WTC11 (cell line): Measurements from ENCODE around the gene CLIP1. TPM values are rescaled to one million over a fixed set of nuclear protein-coding genes. Genes with fewer than 3 reads are reported as not detected.

Experiments used
- ATAC-seq: fragments of 200-7000 bp; cut with Tn5 transposase; 2 replicates; pipeline ENCODE4 v1.10.0; 2021; ENCODE audit warnings: mild to moderate bottlenecking, moderate library complexity
- CTCF ChIA-PET: fragments of 300-600 bp; sonication (Branson Sonifier 250); formaldehyde crosslinking; loops from one replicate; lab custom pipeline; 2021; ENCODE audit warnings: antibody characterized with exemption; lab: Charles Lee
- POLR2A ChIA-PET: fragments of 350-600 bp; sonication (Branson Sonifier 250); formaldehyde crosslinking; loops from one replicate; lab custom pipeline; 2021; ENCODE audit warnings: antibody characterized with exemption; lab: Charles Lee
- DNase-seq: peaks from one replicate; pipeline ENCODE4 v3.0.0; 2021; ENCODE audit warnings: low spot score
- H3K27ac Mint-ChIP-seq: 2 replicates; pipeline ENCODE4 v1.8.0; 2021; ENCODE audit warnings: mixed read lengths
- H3K27me3 Mint-ChIP-seq: 2 replicates; pipeline ENCODE4 v1.8.0; 2021; ENCODE audit warnings: low read depth, mild to moderate bottlenecking, moderate library complexity, mixed read lengths
- H3K36me3 Mint-ChIP-seq: 2 replicates; pipeline ENCODE4 v1.8.0; 2021; ENCODE audit warnings: mixed read lengths
- H3K4me1 Mint-ChIP-seq: 2 replicates; pipeline ENCODE4 v1.8.0; 2022; ENCODE audit warnings: mixed read lengths
- H3K4me3 Mint-ChIP-seq: 2 replicates; pipeline ENCODE4 v1.8.0; 2021; ENCODE audit warnings: mild to moderate bottlenecking, moderate library complexity, mixed read lengths
- H3K9me3 Mint-ChIP-seq: 2 replicates; pipeline ENCODE4 v1.8.0; 2021; ENCODE audit warnings: mixed read lengths
- ATF1 ChIP-seq: sonication (generic); formaldehyde crosslinking; IDR thresholded peaks from 2 replicates; pipeline ENCODE4 v1.8.1; 2023; ENCODE audit warnings: mild to moderate bottlenecking, moderate library complexity, missing genetic modification reagents
- ATF6 ChIP-seq: sonication (generic); formaldehyde crosslinking; IDR thresholded peaks from 2 replicates; pipeline ENCODE4 v1.8.1; 2023; ENCODE audit warnings: mild to moderate bottlenecking, missing genetic modification reagents
- CBFB ChIP-seq: sonication (generic); formaldehyde crosslinking; IDR thresholded peaks from 2 replicates; pipeline ENCODE4 v1.8.1; 2022; ENCODE audit warnings: mild to moderate bottlenecking, low read depth, missing genetic modification reagents
- E2F1 ChIP-seq: sonication (generic); formaldehyde crosslinking; IDR thresholded peaks from 2 replicates; pipeline ENCODE4 v1.8.0; 2022; ENCODE audit warnings: mild to moderate bottlenecking, missing genetic modification reagents
- E2F5 ChIP-seq: sonication (generic); formaldehyde crosslinking; IDR thresholded peaks from 2 replicates; pipeline ENCODE4 v1.8.1; 2022; ENCODE audit warnings: mild to moderate bottlenecking, moderate library complexity, missing genetic modification reagents
- HMGA2 ChIP-seq: fragments of 250-450 bp; sonication (Bioruptor Pico); IDR thresholded peaks from 2 replicates; pipeline ENCODE4 v1.4.0; 2021; ENCODE audit warnings: mild to moderate bottlenecking, moderate library complexity
- JUN ChIP-seq: sonication (generic); formaldehyde crosslinking; IDR thresholded peaks from 2 replicates; pipeline ENCODE4 v1.8.0; 2023; ENCODE audit warnings: mild to moderate bottlenecking, missing genetic modification reagents
- NFATC4 ChIP-seq: fragments of 250-450 bp; sonication (Bioruptor Pico); IDR thresholded peaks from 2 replicates; pipeline ENCODE4 v1.9.0; 2021; ENCODE audit warnings: mild to moderate bottlenecking
- NR2C2 ChIP-seq: sonication (generic); formaldehyde crosslinking; IDR thresholded peaks from 2 replicates; pipeline ENCODE4 v1.8.0; 2022; ENCODE audit warnings: mild to moderate bottlenecking, missing genetic modification reagents
- TEAD1 ChIP-seq: sonication (generic); formaldehyde crosslinking; IDR thresholded peaks from 2 replicates; pipeline ENCODE4 v1.8.0; 2022; ENCODE audit warnings: mild to moderate bottlenecking, missing genetic modification reagents
- ZNF232 ChIP-seq: sonication (generic); formaldehyde crosslinking; IDR thresholded peaks from 2 replicates; pipeline ENCODE4 v1.8.0; 2022; ENCODE audit warnings: mild to moderate bottlenecking, missing genetic modification reagents
- ZNF281 ChIP-seq: sonication (generic); formaldehyde crosslinking; IDR thresholded peaks from 2 replicates; pipeline ENCODE4 v1.8.0; 2023; ENCODE audit warnings: mild to moderate bottlenecking, missing genetic modification reagents
- ZNF317 ChIP-seq: sonication (generic); formaldehyde crosslinking; IDR thresholded peaks from 2 replicates; pipeline ENCODE4 v1.8.1; 2023; ENCODE audit warnings: low read depth, mild to moderate bottlenecking, moderate library complexity, missing genetic modification reagents, borderline replicate concordance
- ZNF423 ChIP-seq: fragments of 250-450 bp; sonication (Bioruptor Pico); IDR thresholded peaks from 2 replicates; pipeline ENCODE4 v2.1.2; 2022; ENCODE audit warnings: mild to moderate bottlenecking, moderate library complexity
- ZNF671 ChIP-seq: fragments of 250-450 bp; sonication (Bioruptor Pico); IDR thresholded peaks from 2 replicates; pipeline ENCODE4 v1.8.0; 2021; ENCODE audit warnings: mild to moderate bottlenecking
- ZSCAN18 ChIP-seq: fragments of 250-450 bp; sonication (Bioruptor Pico); IDR thresholded peaks from 2 replicates; pipeline ENCODE4 v2.1.2; 2022; ENCODE audit warnings: mild to moderate bottlenecking, moderate library complexity
- total RNA-seq: library from RNA; stranded (reverse); gene quantifications from 3 replicates; pipeline ENCODE4 v1.2.3, GENCODE V29; 2021
- TF ChIP-seq, protein P1 (sequence below): fragments of 250-450 bp; sonication (Bioruptor Pico); IDR thresholded peaks from 2 replicates; pipeline ENCODE4 v1.9.0; 2021; ENCODE audit warnings: moderate library complexity, mild to moderate bottlenecking, inconsistent platforms, borderline replicate concordance
- TF ChIP-seq, protein P2 (sequence below): sonication (generic); formaldehyde crosslinking; IDR thresholded peaks from 2 replicates; pipeline ENCODE4 v1.8.1; 2023; ENCODE audit warnings: mild to moderate bottlenecking, missing genetic modification reagents, moderate library complexity
- TF ChIP-seq, protein P3 (sequence below): sonication (generic); formaldehyde crosslinking; IDR thresholded peaks from 2 replicates; pipeline ENCODE4 v1.8.0; 2023; ENCODE audit warnings: missing genetic modification reagents
- TF ChIP-seq, protein P4 (sequence below): sonication (generic); formaldehyde crosslinking; IDR thresholded peaks from 2 replicates; pipeline ENCODE4 v1.8.1; 2022; ENCODE audit warnings: mild to moderate bottlenecking, missing genetic modification reagents, moderate library complexity, borderline replicate concordance

The CLIP1 gene
- total RNA-seq, 1 experiment from 2014 or later, result 24.9 TPM

DNA sequence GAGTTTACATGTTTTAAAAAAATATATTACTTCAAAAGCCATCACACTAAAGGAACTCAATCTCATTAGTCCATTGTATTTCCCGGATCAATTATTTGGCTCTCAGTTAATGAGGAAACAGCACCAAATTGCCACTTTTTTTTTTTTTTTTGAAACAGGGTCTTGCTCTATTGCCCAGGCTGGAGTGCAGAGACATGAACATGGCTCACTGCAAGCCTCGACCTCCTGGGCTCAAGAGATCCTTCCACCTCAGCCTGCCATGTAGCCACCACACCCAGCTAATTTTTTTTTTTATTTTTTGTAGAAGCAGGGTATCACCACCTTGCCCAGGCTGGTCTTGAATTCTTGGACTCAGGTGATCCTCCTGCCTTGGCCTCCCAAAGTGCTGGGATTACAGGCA lies 77.4 kb downstream of the CLIP1 start:
- Mint-ChIP-seq H3K4me1 (no peaks in the 10 kb centered on the region), H3K4me3 (no peak overlapping the region), H3K9me3 (no peaks in the 10 kb centered on the region)
- DNase-seq (no peak), ATAC-seq (no peak)
- TF ChIP-seq NR2C2 (CRISPR knock-in tag) (no peak), ZNF232 (CRISPR knock-in tag) (no peak), E2F1 (CRISPR knock-in tag) (no peak), CBFB (CRISPR knock-in tag) (no peak), ZNF671 (CRISPR knock-in tag) (no peak), HMGA2 (CRISPR knock-in tag) (no peak), ZSCAN18 (CRISPR knock-in tag) (no peak), NFATC4 (CRISPR knock-in tag) (no peak), E2F5 (CRISPR knock-in tag) (no peak), ZNF281 (no peak), ZNF317 (no peak), TEAD1 (no peak), JUN (CRISPR knock-in tag) (no peak), ZNF423 (CRISPR knock-in tag) (no peak), ATF1 (CRISPR knock-in tag) (no peak), ATF6 (no peak)
- TF ChIP-seq, protein P1, sequence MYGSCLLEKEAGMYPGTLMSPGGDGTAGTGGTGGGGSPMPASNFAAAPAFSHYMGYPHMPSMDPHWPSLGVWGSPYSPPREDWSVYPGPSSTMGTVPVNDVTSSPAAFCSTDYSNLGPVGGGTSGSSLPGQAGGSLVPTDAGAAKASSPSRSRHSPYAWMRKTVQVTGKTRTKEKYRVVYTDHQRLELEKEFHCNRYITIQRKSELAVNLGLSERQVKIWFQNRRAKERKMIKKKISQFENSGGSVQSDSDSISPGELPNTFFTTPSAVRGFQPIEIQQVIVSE, result no peak
- TF ChIP-seq, protein P2, sequence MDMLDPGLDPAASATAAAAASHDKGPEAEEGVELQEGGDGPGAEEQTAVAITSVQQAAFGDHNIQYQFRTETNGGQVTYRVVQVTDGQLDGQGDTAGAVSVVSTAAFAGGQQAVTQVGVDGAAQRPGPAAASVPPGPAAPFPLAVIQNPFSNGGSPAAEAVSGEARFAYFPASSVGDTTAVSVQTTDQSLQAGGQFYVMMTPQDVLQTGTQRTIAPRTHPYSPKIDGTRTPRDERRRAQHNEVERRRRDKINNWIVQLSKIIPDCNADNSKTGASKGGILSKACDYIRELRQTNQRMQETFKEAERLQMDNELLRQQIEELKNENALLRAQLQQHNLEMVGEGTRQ (CRISPR knock-in tag), result no peak
- TF ChIP-seq, protein P3, sequence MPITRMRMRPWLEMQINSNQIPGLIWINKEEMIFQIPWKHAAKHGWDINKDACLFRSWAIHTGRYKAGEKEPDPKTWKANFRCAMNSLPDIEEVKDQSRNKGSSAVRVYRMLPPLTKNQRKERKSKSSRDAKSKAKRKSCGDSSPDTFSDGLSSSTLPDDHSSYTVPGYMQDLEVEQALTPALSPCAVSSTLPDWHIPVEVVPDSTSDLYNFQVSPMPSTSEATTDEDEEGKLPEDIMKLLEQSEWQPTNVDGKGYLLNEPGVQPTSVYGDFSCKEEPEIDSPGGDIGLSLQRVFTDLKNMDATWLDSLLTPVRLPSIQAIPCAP (CRISPR knock-in tag), result no peak
- TF ChIP-seq, protein P4, sequence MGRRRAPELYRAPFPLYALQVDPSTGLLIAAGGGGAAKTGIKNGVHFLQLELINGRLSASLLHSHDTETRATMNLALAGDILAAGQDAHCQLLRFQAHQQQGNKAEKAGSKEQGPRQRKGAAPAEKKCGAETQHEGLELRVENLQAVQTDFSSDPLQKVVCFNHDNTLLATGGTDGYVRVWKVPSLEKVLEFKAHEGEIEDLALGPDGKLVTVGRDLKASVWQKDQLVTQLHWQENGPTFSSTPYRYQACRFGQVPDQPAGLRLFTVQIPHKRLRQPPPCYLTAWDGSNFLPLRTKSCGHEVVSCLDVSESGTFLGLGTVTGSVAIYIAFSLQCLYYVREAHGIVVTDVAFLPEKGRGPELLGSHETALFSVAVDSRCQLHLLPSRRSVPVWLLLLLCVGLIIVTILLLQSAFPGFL (CRISPR knock-in tag), result no peak
- TF ChIP-seq, all 79 proteins: peak for 0
- no peak overlapping the region for H3K27ac Mint-ChIP-seq
- CTCF ChIA-PET, result interaction anchor here (0.9 kb wide), 1 partner anchor 11 kb away, joined by 3 read pairs; no protein-coding TSS in a partner anchor
- no peaks in the 10 kb centered on the region; the same call in 1 of the 2 replicates for H3K36me3 Mint-ChIP-seq
- no peaks in the 10 kb centered on the region for H3K27me3 Mint-ChIP-seq
- POLR2A ChIA-PET, result no interaction called here
